GM23338 (cell line): ENCODE measurements around the gene IL1R1. TPM values are rescaled to one million over a fixed set of nuclear protein-coding genes. Genes with fewer than 3 reads are reported as not detected.

Experiments
- ATAC-seq: fragments of 200-7000 bp; cut with Tn5 transposase; 3 replicates; pipeline ENCODE4 v1.9.1; 2020
- DNase-seq: peaks from one replicate; pipeline ENCODE4 v3.0.0-alpha.2; 2015; ENCODE audit warnings: low spot score
- H2AFZ ChIP-seq: fragments of 200-600 bp; sonication (generic); 2 replicates; pipeline ENCODE4 v1.8.0; 2016; ENCODE audit warnings: antibody characterized with exemption, mild to moderate bottlenecking, moderate library complexity
- H3F3A ChIP-seq: fragments of 200-600 bp; sonication (generic); replicated peaks from 2 replicates; pipeline ENCODE4 v1.8.0; 2017; ENCODE audit warnings: antibody characterized with exemption, mixed run types, low read depth
- H3K27ac ChIP-seq: fragments of 200-600 bp; sonication (generic); 2 replicates; pipeline ENCODE4 v1.6.1; 2016; ENCODE audit warnings: low read depth
- H3K27me3 ChIP-seq: fragments of 200-600 bp; sonication (generic); 2 replicates; pipeline ENCODE4 v1.8.0; 2016; ENCODE audit warnings: mild to moderate bottlenecking, mixed run types, moderate library complexity; ENCODE audit not compliant: insufficient read depth
- H3K36me3 ChIP-seq: fragments of 200-600 bp; sonication (generic); 2 replicates; pipeline ENCODE4 v1.8.0; 2016; ENCODE audit warnings: mild to moderate bottlenecking; ENCODE audit not compliant: insufficient read depth
- H3K4me1 ChIP-seq: fragments of 200-600 bp; sonication (generic); 2 replicates; pipeline ENCODE4 v1.8.0; 2016; ENCODE audit warnings: mild to moderate bottlenecking, moderate library complexity; ENCODE audit not compliant: insufficient read depth
- H3K4me2 ChIP-seq: fragments of 200-600 bp; sonication (generic); 2 replicates; pipeline ENCODE4 v1.7.1; 2017; ENCODE audit warnings: mixed run types
- H3K4me3 ChIP-seq: fragments of 200-600 bp; sonication (generic); 2 replicates; pipeline ENCODE4 v1.6.1; 2016; ENCODE audit warnings: mixed run types
- H3K79me2 ChIP-seq: fragments of 200-600 bp; sonication (generic); replicated peaks from 2 replicates; pipeline ENCODE4 v1.8.0; 2017; ENCODE audit warnings: mild to moderate bottlenecking; ENCODE audit not compliant: insufficient read depth
- H3K9me2 ChIP-seq: fragments of 200-600 bp; sonication (generic); 2 replicates; pipeline ENCODE4 v1.8.0; 2017; ENCODE audit not compliant: insufficient read depth
- H4K20me1 ChIP-seq: fragments of 200-600 bp; sonication (generic); replicated peaks from 2 replicates; pipeline ENCODE4 v1.8.0; 2017; ENCODE audit warnings: mild to moderate bottlenecking; ENCODE audit not compliant: insufficient read depth
- H3K27ac Mint-ChIP-seq: 2 replicates; pipeline ENCODE4 v1.8.0; 2020; ENCODE audit warnings: inconsistent platforms, mild to moderate bottlenecking, moderate library complexity, mixed read lengths
- H3K27me3 Mint-ChIP-seq: 3 replicates; pipeline ENCODE4 v1.8.0; 2022; ENCODE audit warnings: low read depth, mild to moderate bottlenecking, moderate library complexity, mixed read lengths, inconsistent platforms; ENCODE audit not compliant: insufficient read depth, poor library complexity
- H3K36me3 Mint-ChIP-seq: 3 replicates; pipeline ENCODE4 v1.8.0; 2021; ENCODE audit warnings: low read depth, mild to moderate bottlenecking, inconsistent platforms, moderate library complexity, mixed read lengths
- H3K4me1 Mint-ChIP-seq: 3 replicates; pipeline ENCODE4 v1.8.0; 2020; ENCODE audit warnings: mild to moderate bottlenecking, inconsistent platforms, mixed read lengths
- H3K4me3 Mint-ChIP-seq: 3 replicates; pipeline ENCODE4 v1.8.0; 2021; ENCODE audit warnings: moderate library complexity, mild to moderate bottlenecking, inconsistent platforms, mixed read lengths
- H3K9me3 Mint-ChIP-seq: 3 replicates; pipeline ENCODE4 v1.8.0; 2020; ENCODE audit warnings: moderate library complexity, mild to moderate bottlenecking, inconsistent platforms, mixed read lengths
- CREB1 ChIP-seq: fragments of 250-450 bp; sonication (Bioruptor Pico); IDR thresholded peaks from 2 replicates; pipeline ENCODE4 v1.5.0; 2020; ENCODE audit warnings: low read depth, mild to moderate bottlenecking, moderate library complexity
- CTCF ChIP-seq, 2 experiments: fragments of 200-600 bp in 1 of 2; sonication (generic) in 1 of 2; conservative IDR thresholded peaks; 2 replicates each; pipeline versions ENCODE4 v1.5.1 to v1.6.1; 2016 to 2017; ENCODE audit warnings: antibody characterized with exemption in 2 of 2, low read depth in 2 of 2, mild to moderate bottlenecking in 2 of 2, moderate library complexity in 1 of 2
- ETS1 ChIP-seq: IDR thresholded peaks from 2 replicates; pipeline ENCODE4 v1.6.1; 2016; ENCODE audit warnings: antibody characterized with exemption
- EZH2 ChIP-seq: fragments of 200-600 bp; sonication (generic); IDR thresholded peaks from one replicate; pipeline ENCODE4 v1.8.0; 2017; ENCODE audit warnings: antibody characterized with exemption, mild to moderate bottlenecking, low read depth; ENCODE audit not compliant: unreplicated experiment
- EZH2phosphoT487 ChIP-seq: fragments of 200-600 bp; sonication (generic); IDR thresholded peaks from one replicate; pipeline ENCODE4 v1.8.1; 2018; ENCODE audit warnings: antibody characterized with exemption; ENCODE audit not compliant: unreplicated experiment
- JUNB ChIP-seq: IDR thresholded peaks from one replicate; pipeline ENCODE4 v1.6.1; 2016; ENCODE audit warnings: antibody characterized with exemption; ENCODE audit not compliant: unreplicated experiment
- NANOG ChIP-seq: IDR thresholded peaks from 2 replicates; pipeline ENCODE4 v1.6.1; 2016; ENCODE audit warnings: antibody characterized with exemption, borderline replicate concordance
- POLR2AphosphoS5 ChIP-seq: IDR thresholded peaks from 2 replicates; pipeline ENCODE4 v1.6.1; 2016; ENCODE audit warnings: antibody characterized with exemption, low read depth
- REST ChIP-seq: IDR thresholded peaks from one replicate; pipeline ENCODE4 v1.6.1; 2018; ENCODE audit warnings: antibody characterized with exemption; ENCODE audit not compliant: unreplicated experiment
- STAT1 ChIP-seq: IDR thresholded peaks from one replicate; pipeline ENCODE4 v1.6.1; 2016; ENCODE audit warnings: antibody characterized with exemption; ENCODE audit not compliant: unreplicated experiment
- ZNF114 ChIP-seq: fragments of 250-450 bp; sonication (Bioruptor Pico); IDR thresholded peaks from 2 replicates; pipeline ENCODE4 v1.5.0; 2020; ENCODE audit warnings: mild to moderate bottlenecking, moderate library complexity
- ZNF331 ChIP-seq: fragments of 250-450 bp; sonication (Bioruptor Pico); IDR thresholded peaks from 2 replicates; pipeline ENCODE4 v1.5.0; 2020; ENCODE audit warnings: low read depth, mild to moderate bottlenecking, moderate library complexity
- ZNF462 ChIP-seq: fragments of 250-450 bp; sonication (Bioruptor Pico); IDR thresholded peaks from 2 replicates; pipeline ENCODE4 v1.5.0; 2020; ENCODE audit warnings: mild to moderate bottlenecking, moderate library complexity
- polyA plus RNA-seq: library from polyadenylated mRNA; unstranded; fragments of >200 nt; fragmentation: Nextera tagmentation; extraction: Ambion mirVana; gene quantifications from 2 replicates; pipeline ENCODE4 v1.2.1, GENCODE V29; 2016
- total RNA-seq: library from RNA; depleted of rRNA; stranded (reverse); fragments of >200 nt; shearing (Covaris generic); gene quantifications from 2 replicates; pipeline ENCODE4 v1.2.3, GENCODE V29; 2014

The IL1R1 gene
- total and polyA plus RNA-seq, 2 experiments from 2014 or later, result 0.17 TPM; not detected in 1

GRCh38 chr2:102226171-102226570, 83.6 kb downstream of the IL1R1 start:
- Mint-ChIP-seq H3K4me3 (no peak overlapping the region), H3K27ac (no peak overlapping the region; the same call in 1 of the 2 replicates), H3K4me1 (peaks cover 15% of the 10 kb centered on the region), H3K36me3 (no peaks in the 10 kb centered on the region), H3K9me3 (no peaks in the 10 kb centered on the region), H3K27me3 (no peaks in the 10 kb centered on the region)
- Histone ChIP-seq H2AFZ (peak overlapping the region; percentile 60; the same call in 1 of the 2 replicates), H3K9me2 (0 out of 2 replicates have a peak, but pooled peaks cover 3% of the 10 kb centered on the region), H3K27ac (no peak overlapping the region), H3K27me3 (no peaks in the 10 kb centered on the region), H4K20me1 (no peaks in the 10 kb centered on the region), H3K4me2 (no peak overlapping the region), H3K4me1 (peaks cover 13% of the 10 kb centered on the region), H3K4me3 (no peak overlapping the region), H3K79me2 (no peaks in the 10 kb centered on the region), H3F3A (no peaks in the 10 kb centered on the region), H3K36me3 (no peaks in the 10 kb centered on the region)
- ATAC-seq, result no peak
- TF ChIP-seq STAT1 (no peak), ETS1 (no peak), NANOG (no peak), JUNB (no peak), ZNF462 (CRISPR knock-in tag) (no peak), EZH2phosphoT487 (no peak), POLR2AphosphoS5 (no peak), ZNF331 (CRISPR knock-in tag) (no peak), ZNF114 (CRISPR knock-in tag) (no peak), CREB1 (CRISPR knock-in tag) (no peak), EZH2 (no peak), REST (no peak), CTCF (conservative IDR thresholded peaks at IDR 0.05; ENCODE audit: low read depth in 2 of 2) (no peak)
- DNase-seq, result no peak
